ENCODE data around the gene C15orf40. TPM values are rescaled to one million over a fixed set of nuclear protein-coding genes. Genes with fewer than 3 reads are reported as not detected.

C15orf40 gene
- total RNA-seq, 1 donor from 2014 or later = 23.1 TPM

GRCh38 chr15:83016906-83017305 lies 5.5 kb upstream of the C15orf40 start:
- peaks cover 20% of the 10 kb centered on the region for H3K4me1 Mint-ChIP-seq
- no peak overlapping the region for H3K27ac Mint-ChIP-seq (ENCODE audit: unreplicated experiment)
- H3K27me3 Mint-ChIP-seq (ENCODE audit: low read depth) = no peaks in the 10 kb centered on the region
- peaks cover 24% of the 10 kb centered on the region for H3K36me3 Mint-ChIP-seq (ENCODE audit: low read depth)
- no peak for TF ChIP-seq CTCF (conservative IDR thresholded peaks at IDR 0.05)
- no peak overlapping the region for H3K4me3 Mint-ChIP-seq
- peaks cover 10% of the 10 kb centered on the region for H3K9me3 Mint-ChIP-seq
- no peak for DNase-seq (ENCODE audit: low read depth, low spot score)

GRCh38 chr15:83015361-83015760 lies 3.9 kb upstream of the C15orf40 start:
- Mint-ChIP-seq H3K4me3 (no peak overlapping the region), H3K9me3 (peaks cover 12% of the 10 kb centered on the region), H3K27ac (ENCODE audit: unreplicated experiment) (no peak overlapping the region), H3K27me3 (ENCODE audit: low read depth) (no peaks in the 10 kb centered on the region), H3K36me3 (ENCODE audit: low read depth) (peaks cover 31% of the 10 kb centered on the region), H3K4me1 (peaks cover 31% of the 10 kb centered on the region)
- no peak for DNase-seq (ENCODE audit: low read depth, low spot score)
- TF ChIP-seq CTCF (conservative IDR thresholded peaks at IDR 0.05) = no peak

GRCh38 chr15:83014205-83014653 lies 2.8 kb upstream of the C15orf40 start:
- TF ChIP-seq CTCF (conservative IDR thresholded peaks at IDR 0.05) = no peak
- no peak for DNase-seq (ENCODE audit: low read depth, low spot score)
- Mint-ChIP-seq H3K4me3 (peak overlapping the region; percentile 31), H3K9me3 (peaks cover 12% of the 10 kb centered on the region), H3K36me3 (ENCODE audit: low read depth) (peaks cover 31% of the 10 kb centered on the region), H3K27me3 (ENCODE audit: low read depth) (no peaks in the 10 kb centered on the region), H3K4me1 (peaks cover 34% of the 10 kb centered on the region), H3K27ac (ENCODE audit: unreplicated experiment) (no peak overlapping the region)

- H3K27ac Mint-ChIP-seq (ENCODE audit: unreplicated experiment) = no peak overlapping the region
- TF ChIP-seq CTCF (conservative IDR thresholded peaks at IDR 0.05) = no peak
- H3K36me3 Mint-ChIP-seq (ENCODE audit: low read depth) = peaks cover 31% of the 10 kb centered on the region
- H3K4me3 Mint-ChIP-seq = peak overlapping the region; percentile 94
- peaks cover 12% of the 10 kb centered on the region for H3K9me3 Mint-ChIP-seq
- H3K27me3 Mint-ChIP-seq (ENCODE audit: low read depth) = no peaks in the 10 kb centered on the region
- DNase-seq (ENCODE audit: low read depth, low spot score) = no peak
- H3K4me1 Mint-ChIP-seq = peaks cover 34% of the 10 kb centered on the region
Measured at GRCh38 chr15:83012636-83013035, 1.2 kb upstream of the C15orf40 start.

- Mint-ChIP-seq H3K4me1 (peaks cover 34% of the 10 kb centered on the region), H3K36me3 (ENCODE audit: low read depth) (peaks cover 34% of the 10 kb centered on the region), H3K4me3 (peak overlapping the region; percentile 94), H3K27ac (ENCODE audit: unreplicated experiment) (peak overlapping the region; percentile 96), H3K9me3 (peaks cover 12% of the 10 kb centered on the region), H3K27me3 (ENCODE audit: low read depth) (no peaks in the 10 kb centered on the region)
- no peak for DNase-seq (ENCODE audit: low read depth, low spot score)
- no peak for TF ChIP-seq CTCF (conservative IDR thresholded peaks at IDR 0.05)
Measured at GRCh38 chr15:83012076-83012426, 612 bp upstream of the C15orf40 start.
